IPS-18c (cell line): ENCODE measurements around the gene SDHAF3.
"Not testable (repeated sequence)": the region's sequence is repeated elsewhere in the genome, so short reads cannot be mapped to it uniquely, and the experiment has no call there.

ENCODE experiments used
- H3K4me3 ChIP-seq: 2 replicates; pipeline ENCODE4 v1.7.0; 2013; ENCODE audit warnings: low read depth, mild to moderate bottlenecking, low read length, moderate library complexity; ENCODE audit not compliant: insufficient read depth
- H3K9me3 ChIP-seq: one replicate; pipeline ENCODE4 v1.6.1; 2013; ENCODE audit warnings: mild to moderate bottlenecking, low read length, moderate library complexity; ENCODE audit not compliant: control insufficient read depth, insufficient read depth

SDHAF3 gene

DNA sequence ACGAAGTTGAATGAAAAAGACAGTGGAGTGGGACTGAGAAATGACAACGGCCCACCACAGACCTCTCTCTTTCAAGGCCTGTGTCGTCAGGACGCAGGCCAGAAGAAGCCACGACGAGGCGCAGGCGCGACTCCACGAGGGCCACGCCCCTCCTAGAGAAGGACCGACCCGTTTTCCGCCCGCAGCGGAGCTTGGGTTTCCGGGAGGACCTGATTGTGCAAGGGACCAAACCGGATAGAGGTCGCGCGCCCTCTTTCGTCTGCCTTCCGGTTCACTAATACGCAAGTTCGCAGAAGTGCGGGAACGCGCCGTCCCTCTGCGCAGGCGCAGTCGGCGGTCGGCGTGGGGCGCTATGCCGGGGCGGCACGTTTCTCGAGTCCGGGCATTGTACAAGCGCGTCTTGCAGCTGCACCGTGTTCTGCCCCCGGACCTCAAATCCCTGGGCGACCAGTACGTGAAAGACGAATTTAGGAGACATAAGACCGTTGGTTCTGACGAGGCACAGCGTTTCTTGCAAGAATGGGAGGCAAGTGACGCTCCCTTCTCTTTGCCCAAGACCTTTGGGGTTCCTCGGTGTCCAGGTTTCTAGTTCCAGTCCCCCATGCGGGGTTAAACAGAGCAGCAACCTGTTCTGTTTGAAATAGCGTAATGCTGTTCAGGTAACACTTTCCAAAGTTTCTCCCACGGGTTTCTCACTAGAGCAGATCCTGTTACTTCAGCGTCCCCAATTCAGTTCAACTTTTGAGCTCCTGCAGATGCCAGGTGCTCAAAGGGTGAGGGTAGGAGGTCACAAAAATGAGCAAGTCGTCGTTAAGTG lies at the start of gene SDHAF3:
TSS of gene SDHAF3 (plus strand) at position 327 of the 817 bp plus-strand sequence. CDS start at position 353, 26 bp downstream.
- Histone ChIP-seq H3K9me3 (no peaks in the 10 kb centered on the region), H3K4me3 (peak within 1 kb of the TSS; percentile 55)

GRCh38 chr7:97072025-97072424 lies 45.5 kb upstream of the SDHAF3 start:
- H3K9me3 ChIP-seq, H3K4me3 ChIP-seq: not testable (repeated sequence)

- Histone ChIP-seq H3K9me3 (no peaks in the 10 kb centered on the region), H3K4me3 (no peak overlapping the region)
Measured at GRCh38 chr7:97075928-97076327, 41.6 kb upstream of the SDHAF3 start.

GRCh38 chr7:97078023-97078969 lies 39.2 kb upstream of the SDHAF3 start:
- no peak overlapping the region for H3K4me3 ChIP-seq
- no peaks in the 10 kb centered on the region for H3K9me3 ChIP-seq

DNA sequence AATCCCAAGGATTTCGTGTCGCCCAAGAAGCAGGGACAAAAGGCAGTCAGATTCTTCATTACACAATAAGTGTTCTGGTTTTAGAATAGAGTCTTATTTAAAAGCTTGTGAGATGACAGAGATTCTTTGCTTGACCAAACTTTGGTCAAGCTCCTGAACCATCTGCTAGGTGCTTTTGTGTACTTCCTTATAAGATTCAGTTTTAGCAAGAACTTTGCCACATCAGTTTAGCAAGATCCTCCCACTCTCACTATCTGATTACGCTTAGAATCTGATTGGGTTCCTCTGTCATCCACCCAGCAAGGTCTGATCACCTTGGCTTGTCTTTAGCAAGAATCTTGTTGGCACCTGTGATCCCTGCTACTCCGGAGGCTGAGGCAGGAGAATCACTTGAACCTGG lies 38.2 kb upstream of the SDHAF3 start:
- H3K4me3 ChIP-seq: no peak overlapping the region
- H3K9me3 ChIP-seq: no peaks in the 10 kb centered on the region

DNA sequence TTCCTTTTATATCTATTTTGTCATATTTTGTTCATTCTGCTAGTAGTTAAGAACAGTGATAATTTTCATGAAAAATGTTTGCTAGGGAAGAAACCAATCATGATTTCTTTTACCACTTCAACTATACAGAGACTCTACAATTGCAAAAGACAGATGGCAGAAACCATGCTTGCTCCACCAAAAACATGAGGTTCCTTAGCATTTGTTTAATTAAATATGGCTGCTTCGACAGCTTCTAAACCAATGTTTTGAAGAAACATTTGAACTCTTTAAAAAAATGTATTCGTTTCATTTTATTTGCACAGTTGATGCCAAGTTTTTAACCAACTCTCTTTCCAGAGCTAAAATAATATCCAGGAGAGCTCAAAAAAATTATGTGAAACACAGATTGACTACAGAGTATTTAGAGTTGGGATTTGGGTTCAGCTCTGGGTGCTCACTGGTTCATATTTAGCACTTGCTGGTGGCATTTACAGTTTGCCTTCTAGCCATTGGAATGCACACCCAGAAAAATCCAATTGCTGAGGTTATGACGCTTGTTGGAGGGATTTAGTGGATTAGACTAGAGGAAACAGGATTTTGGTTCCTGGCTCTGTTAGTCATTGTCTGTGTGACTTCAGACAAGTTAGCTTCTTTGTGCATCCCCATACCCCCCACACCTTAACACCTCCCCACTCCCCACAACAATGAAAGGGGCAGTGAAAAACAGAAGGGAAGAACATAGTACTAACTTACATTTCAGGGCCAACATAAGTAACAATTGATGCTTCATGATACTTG lies 35.8 kb upstream of the SDHAF3 start:
- H3K4me3 ChIP-seq: no peak overlapping the region
- no peaks in the 10 kb centered on the region for H3K9me3 ChIP-seq

GRCh38 chr7:97088364-97088763 lies 29.1 kb upstream of the SDHAF3 start:
- Histone ChIP-seq H3K9me3 (no peaks in the 10 kb centered on the region), H3K4me3 (no peak overlapping the region)

GRCh38 chr7:97089771-97090170 lies 27.7 kb upstream of the SDHAF3 start:
- Histone ChIP-seq H3K9me3 (no peaks in the 10 kb centered on the region), H3K4me3 (no peak overlapping the region)

DNA sequence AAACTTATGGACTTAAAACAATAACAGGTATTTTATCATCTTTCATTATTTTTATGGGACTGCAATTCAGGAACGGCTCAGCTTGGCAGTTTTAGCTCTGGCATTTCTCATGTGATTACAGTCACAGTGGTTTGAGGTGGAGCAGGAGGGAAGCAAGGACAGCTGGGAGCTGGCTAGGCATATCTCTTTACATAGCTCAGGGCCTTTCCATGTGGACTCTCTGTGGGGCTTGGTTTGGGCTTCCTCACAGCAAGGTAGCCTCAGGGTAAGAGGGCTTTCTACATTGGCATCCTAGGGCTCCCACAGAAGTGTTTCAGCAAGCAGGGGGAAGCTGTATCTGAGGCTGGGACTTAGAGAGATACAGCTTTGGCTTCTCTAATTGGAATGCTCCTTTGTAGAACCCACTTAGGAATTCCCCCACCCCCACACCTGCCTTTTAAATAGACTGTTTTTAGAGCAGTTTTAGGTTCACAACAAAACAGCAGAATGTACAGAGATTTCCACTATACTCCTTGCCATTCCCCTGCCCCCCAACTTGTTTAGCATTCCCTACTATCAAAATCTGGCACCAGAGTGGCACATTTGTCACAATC lies 26.6 kb upstream of the SDHAF3 start:
- no peaks in the 10 kb centered on the region for H3K9me3 ChIP-seq
- H3K4me3 ChIP-seq: no peak overlapping the region

DNA sequence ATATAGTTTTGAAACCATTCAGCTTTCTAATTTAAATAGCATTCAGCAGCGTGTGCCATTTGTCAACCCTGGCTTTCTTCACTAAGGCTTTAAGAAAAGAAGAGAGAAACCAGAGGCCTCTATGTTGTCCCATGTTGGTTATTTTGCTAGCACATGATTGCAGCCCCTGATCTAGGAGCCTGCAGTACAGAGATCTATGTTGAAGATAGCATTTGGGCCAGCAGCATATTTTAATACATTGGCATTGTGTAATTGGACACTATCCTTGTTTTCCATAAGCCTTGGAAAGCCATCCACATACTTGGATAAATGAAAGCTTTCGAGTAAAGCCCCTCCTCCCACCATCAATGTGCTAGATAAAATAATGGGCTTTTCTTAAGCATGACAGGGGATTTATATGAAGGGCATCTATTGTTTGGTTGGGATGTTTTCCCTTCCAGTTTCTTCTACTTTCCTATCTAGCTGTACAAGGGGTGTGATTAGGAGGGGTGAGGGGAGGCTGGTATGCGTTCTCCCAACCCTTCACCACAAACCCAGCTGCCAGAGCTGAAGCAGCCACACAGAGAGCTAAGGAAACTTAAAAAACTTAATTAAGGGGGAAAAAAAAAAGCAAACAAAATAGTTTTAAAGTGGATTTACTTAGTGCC lies 23.1 kb upstream of the SDHAF3 start:
- no peaks in the 10 kb centered on the region for H3K9me3 ChIP-seq
- H3K4me3 ChIP-seq: no peak overlapping the region

- H3K4me3 ChIP-seq: no peak overlapping the region
- no peaks in the 10 kb centered on the region for H3K9me3 ChIP-seq
Measured at GRCh38 chr7:97096037-97096436, 21.5 kb upstream of the SDHAF3 start.

DNA sequence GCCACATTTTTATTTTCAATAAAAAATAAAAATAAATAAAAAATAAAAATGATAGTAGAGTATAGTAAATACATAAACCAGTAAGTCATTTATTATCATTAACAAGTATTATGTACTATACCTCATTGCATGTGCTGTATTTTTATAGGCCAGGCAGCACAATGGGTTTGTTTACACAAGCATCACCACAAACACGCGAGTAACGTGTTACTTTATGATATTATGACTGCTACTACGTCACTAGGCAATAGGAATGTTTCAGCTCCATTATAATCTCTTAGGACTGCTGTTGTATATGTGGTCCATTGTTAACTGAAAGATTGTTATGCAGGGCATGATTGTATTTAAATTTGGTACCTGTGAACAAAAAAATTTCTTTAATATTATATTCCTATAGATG lies 20.8 kb upstream of the SDHAF3 start:
- H3K4me3 ChIP-seq: no peak overlapping the region

DNA sequence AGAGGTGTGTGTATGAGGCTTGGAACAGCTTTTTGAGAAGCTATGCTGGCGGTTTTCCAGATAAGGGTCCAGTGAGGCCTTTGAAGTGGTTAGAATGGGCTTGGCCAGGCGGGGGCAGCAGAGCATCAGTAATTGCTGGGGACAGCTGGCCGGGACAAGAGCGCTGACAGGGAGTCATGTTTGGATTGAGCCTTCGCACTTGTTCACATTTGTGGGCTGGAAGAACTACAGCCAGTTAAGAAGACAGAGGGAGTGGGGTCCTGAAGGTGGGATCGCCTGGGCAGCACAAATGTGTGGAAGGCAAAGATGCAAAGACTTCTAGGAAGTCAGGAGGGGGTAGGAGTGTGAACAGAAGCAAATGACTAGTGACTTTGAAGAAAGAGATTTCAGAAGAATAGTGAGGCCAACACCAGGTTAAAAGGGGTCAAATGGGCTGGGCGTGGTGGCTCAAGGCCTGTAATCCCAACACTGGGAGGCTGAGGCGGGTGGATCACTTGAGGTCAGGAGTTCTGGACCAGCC lies 12.7 kb upstream of the SDHAF3 start:
- H3K4me3 ChIP-seq: no peak overlapping the region

More for the DNA sequence above, 20.8 kb upstream of the SDHAF3 start:
- no peaks in the 10 kb centered on the region for H3K9me3 ChIP-seq

GRCh38 chr7:97107192-97107800 lies 10.2 kb upstream of the SDHAF3 start:
- H3K4me3 ChIP-seq: no peak overlapping the region
- H3K9me3 ChIP-seq: no peaks in the 10 kb centered on the region

More for the DNA sequence above, 12.7 kb upstream of the SDHAF3 start:
- H3K9me3 ChIP-seq: no peaks in the 10 kb centered on the region

DNA sequence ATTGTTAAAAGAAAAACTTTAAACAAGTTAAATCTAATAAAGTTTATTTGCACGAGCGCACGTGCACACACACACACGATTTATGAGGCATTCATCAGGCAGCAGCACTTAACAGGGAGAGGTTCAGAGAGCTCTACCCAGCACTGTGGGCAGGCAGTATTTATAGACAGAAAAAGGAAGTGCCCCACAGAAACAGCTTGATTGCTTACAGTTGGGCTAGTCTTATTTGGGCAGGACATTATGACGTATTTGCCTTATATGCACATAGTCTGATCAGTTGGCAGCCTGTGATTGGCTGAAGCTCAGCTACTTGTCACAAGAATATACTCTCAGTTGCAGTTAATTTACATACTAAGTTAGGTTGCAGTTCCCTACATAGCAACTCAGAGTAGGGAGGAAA lies 1.2 kb upstream of the SDHAF3 start:
- H3K9me3 ChIP-seq: no peaks in the 10 kb centered on the region
- no peak overlapping the region for H3K4me3 ChIP-seq

DNA sequence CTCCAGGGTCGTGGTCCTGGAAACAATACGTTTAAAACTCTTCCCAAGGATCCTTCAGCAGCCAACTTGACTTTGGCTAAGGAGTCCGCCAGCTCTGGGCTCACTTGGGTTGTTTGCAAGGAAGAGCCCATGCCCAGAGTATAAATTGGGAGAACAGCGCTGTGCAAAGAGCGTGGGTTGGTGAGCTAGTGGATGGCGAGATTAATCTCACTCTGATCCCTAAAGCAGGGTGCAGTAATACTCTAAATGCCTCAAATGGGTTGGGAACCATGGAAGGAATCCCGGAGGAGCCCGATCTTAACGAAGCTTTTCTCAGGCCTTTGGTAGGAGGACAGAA lies 495 bp upstream of the SDHAF3 start:
- Histone ChIP-seq H3K4me3 (peak overlapping the region; percentile 40; the same call in 1 of the 2 replicates), H3K9me3 (no peaks in the 10 kb centered on the region)
